ENCODE measurements around the gene IP6K1. TPM values are rescaled to one million over a fixed set of nuclear protein-coding genes. Genes with fewer than 3 reads are reported as not detected.
A peak's percentile ranks its signal among the peaks of the same experiment; 100 is the strongest.

IP6K1 gene
- total and polyA plus RNA-seq, 2 donors (not counting 1 experiment from before 2014, with no cell fraction given): 27.8 to 77.8 TPM

DNA sequence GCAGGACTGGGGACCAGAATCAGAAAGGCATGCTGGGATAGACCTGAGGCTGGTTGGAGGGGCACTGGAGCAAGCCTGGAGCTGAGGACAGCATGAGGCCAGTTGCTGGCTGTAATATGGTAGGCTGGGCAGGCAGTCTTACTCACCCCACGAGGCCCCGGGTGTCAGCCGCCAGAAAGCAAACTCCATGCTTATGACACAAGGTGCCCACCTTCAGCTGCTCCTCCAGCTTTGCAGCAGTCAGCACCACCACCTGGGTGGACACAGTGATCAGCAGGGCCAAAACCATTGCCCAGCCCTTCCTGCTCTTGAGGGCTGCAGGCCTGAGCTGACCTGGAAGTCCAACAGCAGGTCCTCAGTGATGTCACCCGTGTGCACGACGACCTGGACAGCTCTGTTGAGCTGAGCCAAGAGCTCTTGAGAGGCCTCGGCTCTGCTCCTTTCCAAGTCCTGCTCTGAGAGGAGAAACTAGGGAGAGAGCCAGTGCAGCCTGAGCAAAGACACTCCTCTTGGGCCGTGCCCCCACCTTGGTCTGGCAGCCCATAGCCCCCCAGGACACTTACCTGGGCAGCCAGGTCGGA, 26.7 kb upstream of the IP6K1 start:
- Histone ChIP-seq H3K79me2 (ENCODE audit: control insufficient read depth, insufficient read depth, low read length) (peaks cover 64% of the 10 kb centered on the region), H3K27ac (ENCODE audit: low read length in 2 of 2) (peak overlapping the region; percentile 68 to 92), H3K4me3 (ENCODE audit: control extremely low read depth in 1 of 5, extremely low read depth in 1 of 5, insufficient read depth in 1 of 5, low read depth in 2 of 5, low read length in 4 of 5) (peak overlapping the region; percentile 48 to 93 (median 78)), H3K9ac (ENCODE audit: low read length) (peak overlapping the region; percentile 81), H2AFZ (ENCODE audit: insufficient read depth, low read depth, low read length, poor library complexity, severe bottlenecking) (peak overlapping the region; percentile 96), H3K4me2 (replicated peaks; ENCODE audit: low read depth, low read length, poor library complexity, severe bottlenecking) (peak overlapping the region; percentile 87), H3K9me3 (ENCODE audit: control extremely low read depth in 1 of 3, control insufficient read depth in 2 of 3, insufficient read depth in 1 of 3, low read length in 2 of 3) (no peaks in the 10 kb centered on the region), H4K20me1 (ENCODE audit: control insufficient read depth, insufficient read depth, low read length, poor library complexity, severe bottlenecking) (no peaks in the 10 kb centered on the region), H3K36me3 (replicated peaks in 1 of 2; ENCODE audit: control extremely low read depth in 1 of 2, control insufficient read depth in 1 of 2, extremely low read depth in 1 of 2, insufficient read depth in 2 of 2, low read length in 1 of 2) (peaks cover 0 to 50% of the 10 kb centered on the region in 2 experiments), H3K4me1 (ENCODE audit: control insufficient read depth in 2 of 2, insufficient read depth in 2 of 2, low read length in 2 of 2) (peaks cover 32 to 54% of the 10 kb centered on the region in 2 donors), H3K27me3 (replicated peaks in 1 of 4; ENCODE audit: control extremely low read depth in 1 of 4, control insufficient read depth in 3 of 4, insufficient read depth in 4 of 4, low read length in 3 of 4) (no peaks in the 10 kb centered on the region)
- Mint-ChIP-seq H3K9me3 (ENCODE audit: insufficient read depth) (no peaks in the 10 kb centered on the region), H3K27ac (peak overlapping the region; percentile 99), H3K4me3 (peak overlapping the region; percentile 99), H3K4me1 (peaks cover 58% of the 10 kb centered on the region), H3K27me3 (no peaks in the 10 kb centered on the region)
- POLR2A ChIA-PET: interaction anchor here (0.6 to 3.3 kb wide), 6 partner anchors 8 to 1687 kb away, joined by 3 to 24 read pairs (median 9); partner anchors contain the start of genes INKA1 and IP6K1
- intact Hi-C loops (cut with micrococcal nuclease): loop anchor here (1.0 kb wide), 1 partner anchor 8 kb away; no protein-coding TSS in a partner anchor
- WGBS (ENCODE audit: insufficient coverage): 46% methylated on average over 9 of the region's 9 CpGs
- ATAC-seq (ENCODE audit: low read depth) (no peak), DNase-seq (no peak)
- no peak for TF ChIP-seq EZH2 (IDR thresholded peaks at IDR 0.05; ENCODE audit: borderline replicate concordance, insufficient read depth, low read depth, low read length, poor library complexity, severe bottlenecking)
- TF ChIP-seq, protein P1, sequence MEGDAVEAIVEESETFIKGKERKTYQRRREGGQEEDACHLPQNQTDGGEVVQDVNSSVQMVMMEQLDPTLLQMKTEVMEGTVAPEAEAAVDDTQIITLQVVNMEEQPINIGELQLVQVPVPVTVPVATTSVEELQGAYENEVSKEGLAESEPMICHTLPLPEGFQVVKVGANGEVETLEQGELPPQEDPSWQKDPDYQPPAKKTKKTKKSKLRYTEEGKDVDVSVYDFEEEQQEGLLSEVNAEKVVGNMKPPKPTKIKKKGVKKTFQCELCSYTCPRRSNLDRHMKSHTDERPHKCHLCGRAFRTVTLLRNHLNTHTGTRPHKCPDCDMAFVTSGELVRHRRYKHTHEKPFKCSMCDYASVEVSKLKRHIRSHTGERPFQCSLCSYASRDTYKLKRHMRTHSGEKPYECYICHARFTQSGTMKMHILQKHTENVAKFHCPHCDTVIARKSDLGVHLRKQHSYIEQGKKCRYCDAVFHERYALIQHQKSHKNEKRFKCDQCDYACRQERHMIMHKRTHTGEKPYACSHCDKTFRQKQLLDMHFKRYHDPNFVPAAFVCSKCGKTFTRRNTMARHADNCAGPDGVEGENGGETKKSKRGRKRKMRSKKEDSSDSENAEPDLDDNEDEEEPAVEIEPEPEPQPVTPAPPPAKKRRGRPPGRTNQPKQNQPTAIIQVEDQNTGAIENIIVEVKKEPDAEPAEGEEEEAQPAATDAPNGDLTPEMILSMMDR (IDR thresholded peaks at IDR 0.05): no peak
- CTCF ChIA-PET: interaction anchor here (0.8 to 11.0 kb wide), 4 partner anchors 9 to 25 kb away, joined by 3 to 121 read pairs (median 42); partner anchors contain the start of gene INKA1
